PC-3 (cell line): ENCODE results near the gene DNM3.

Experiments used
- EZH2 ChIP-seq: fragments of 300-600 bp; sonication (generic); IDR thresholded peaks from one replicate; pipeline ENCODE4 v1.6.1; 2017; ENCODE audit warnings: antibody characterized with exemption, mild to moderate bottlenecking, low read length; ENCODE audit not compliant: unreplicated experiment
- TF ChIP-seq, protein P1 (sequence below): fragments of 300-600 bp; sonication (generic); conservative IDR thresholded peaks from 2 replicates; pipeline ENCODE4 v1.5.1; 2017; ENCODE audit warnings: antibody characterized with exemption, low read depth, mild to moderate bottlenecking, low read length

DNA sequence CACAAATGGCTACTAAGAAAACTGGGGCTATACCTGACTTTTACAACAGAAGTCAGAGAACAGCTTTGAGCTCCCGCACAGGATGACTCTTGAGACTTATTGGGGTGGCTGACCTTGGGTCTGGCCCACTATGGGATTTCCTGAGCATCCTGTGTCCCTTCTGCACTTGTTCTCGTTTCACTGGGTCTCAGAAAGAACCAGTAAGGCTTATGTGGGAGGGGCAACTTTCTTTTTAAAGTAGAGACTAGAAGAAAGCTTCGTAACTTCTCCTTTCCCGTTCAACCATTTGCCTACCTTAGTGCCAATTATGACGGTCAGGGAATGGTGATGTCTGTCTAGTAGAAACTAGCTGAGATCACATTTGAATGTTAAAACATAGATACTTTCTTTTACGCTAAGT, 519.7 kb downstream of the DNM3 start:
- TF ChIP-seq, protein P1, sequence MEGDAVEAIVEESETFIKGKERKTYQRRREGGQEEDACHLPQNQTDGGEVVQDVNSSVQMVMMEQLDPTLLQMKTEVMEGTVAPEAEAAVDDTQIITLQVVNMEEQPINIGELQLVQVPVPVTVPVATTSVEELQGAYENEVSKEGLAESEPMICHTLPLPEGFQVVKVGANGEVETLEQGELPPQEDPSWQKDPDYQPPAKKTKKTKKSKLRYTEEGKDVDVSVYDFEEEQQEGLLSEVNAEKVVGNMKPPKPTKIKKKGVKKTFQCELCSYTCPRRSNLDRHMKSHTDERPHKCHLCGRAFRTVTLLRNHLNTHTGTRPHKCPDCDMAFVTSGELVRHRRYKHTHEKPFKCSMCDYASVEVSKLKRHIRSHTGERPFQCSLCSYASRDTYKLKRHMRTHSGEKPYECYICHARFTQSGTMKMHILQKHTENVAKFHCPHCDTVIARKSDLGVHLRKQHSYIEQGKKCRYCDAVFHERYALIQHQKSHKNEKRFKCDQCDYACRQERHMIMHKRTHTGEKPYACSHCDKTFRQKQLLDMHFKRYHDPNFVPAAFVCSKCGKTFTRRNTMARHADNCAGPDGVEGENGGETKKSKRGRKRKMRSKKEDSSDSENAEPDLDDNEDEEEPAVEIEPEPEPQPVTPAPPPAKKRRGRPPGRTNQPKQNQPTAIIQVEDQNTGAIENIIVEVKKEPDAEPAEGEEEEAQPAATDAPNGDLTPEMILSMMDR, result no peak
- no peak for TF ChIP-seq EZH2
